Measurements from ENCODE around the gene PDE3A.

Gene PDE3A

DNA sequence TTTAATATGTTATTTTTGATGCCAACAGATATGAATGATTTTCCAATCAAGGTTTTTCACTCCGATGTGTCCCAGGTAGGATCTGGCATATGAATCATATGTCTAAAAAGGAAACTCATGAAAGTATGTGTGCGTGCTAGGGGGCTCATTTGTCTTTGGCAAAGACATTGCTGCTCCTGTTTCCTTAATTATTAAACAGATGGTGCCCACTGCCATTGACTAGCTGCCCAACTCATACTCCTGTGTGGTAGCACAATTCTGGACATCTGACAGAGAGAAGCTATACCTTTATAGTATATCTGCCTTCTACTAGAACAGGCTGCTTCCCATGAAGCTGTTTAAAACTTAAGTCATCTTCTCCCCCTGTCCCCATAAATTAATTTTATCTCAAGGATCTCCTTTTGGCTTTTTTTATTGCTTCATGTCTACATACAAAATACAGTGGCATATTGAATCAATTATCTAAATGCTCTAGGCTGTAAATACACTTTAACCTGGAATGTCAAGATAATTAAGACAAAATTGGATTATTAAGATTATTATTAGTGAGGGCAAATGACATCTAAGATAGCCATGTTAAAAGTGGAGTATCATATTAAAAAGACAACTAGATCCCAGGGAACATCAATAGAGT is 1.4 kb upstream of the PDE3A start:
- no peak for TF ChIP-seq CTCF (IDR thresholded peaks at IDR 0.05; ENCODE audit: low read depth, low read length, missing control alignments)
- no peak for DNase-seq (ENCODE audit: low read depth)
- in situ Hi-C loops (cut with HindIII; ENCODE audit: low sequenced_read_pairs) = no loop called here
- H3K4me3 ChIP-seq (ENCODE audit: low read depth, low read length) = no peak overlapping the region

- DNase-seq (ENCODE audit: low read depth) = no peak
- no peak for TF ChIP-seq CTCF (IDR thresholded peaks at IDR 0.05; ENCODE audit: low read depth, low read length, missing control alignments)
- peak overlapping the region; percentile 59 for H3K4me3 ChIP-seq (ENCODE audit: low read depth, low read length)
- in situ Hi-C loops (cut with HindIII; ENCODE audit: low sequenced_read_pairs) = no loop called here
These were observed 689 bp upstream of the PDE3A start for GRCh38 chr12:20367583-20368113.

- peak overlapping the region; percentile 59 for H3K4me3 ChIP-seq (ENCODE audit: low read depth, low read length)
- in situ Hi-C loops (cut with HindIII; ENCODE audit: low sequenced_read_pairs) = no loop called here
- TF ChIP-seq CTCF (IDR thresholded peaks at IDR 0.05; ENCODE audit: low read depth, low read length, missing control alignments) = no peak
- DNase-seq (ENCODE audit: low read depth) = no peak
These were observed 441 bp downstream of the PDE3A start for GRCh38 chr12:20368651-20369304.

- TF ChIP-seq CTCF (IDR thresholded peaks at IDR 0.05; ENCODE audit: low read depth, low read length, missing control alignments) = no peak
- peak overlapping the region; percentile 59 for H3K4me3 ChIP-seq (ENCODE audit: low read depth, low read length)
- in situ Hi-C loops (cut with HindIII; ENCODE audit: low sequenced_read_pairs) = no loop called here
- DNase-seq (ENCODE audit: low read depth) = no peak
These were observed 1.1 kb downstream of the PDE3A start for GRCh38 chr12:20369305-20370013.

GRCh38 chr12:20370014-20370386 is 1.7 kb downstream of the PDE3A start:
- no peak for TF ChIP-seq CTCF (IDR thresholded peaks at IDR 0.05; ENCODE audit: low read depth, low read length, missing control alignments)
- in situ Hi-C loops (cut with HindIII; ENCODE audit: low sequenced_read_pairs) = no loop called here
- DNase-seq (ENCODE audit: low read depth) = no peak
- peak overlapping the region; percentile 59 for H3K4me3 ChIP-seq (ENCODE audit: low read depth, low read length)

- H3K4me3 ChIP-seq (ENCODE audit: low read depth, low read length) = peak overlapping the region; percentile 59
- no peak for TF ChIP-seq CTCF (IDR thresholded peaks at IDR 0.05; ENCODE audit: low read depth, low read length, missing control alignments)
- no peak for DNase-seq (ENCODE audit: low read depth)
- in situ Hi-C loops (cut with HindIII; ENCODE audit: low sequenced_read_pairs) = no loop called here
These were observed 2.7 kb downstream of the PDE3A start for GRCh38 chr12:20370866-20371519.

All from astrocyte of the cerebellum (primary cell).